Neuron (in vitro differentiated cells): ENCODE measurements around the gene RPRML.

Experiments
- H2AFZ ChIP-seq: one replicate; pipeline ENCODE4 v1.6.1; 2013; ENCODE audit warnings: low read depth, mild to moderate bottlenecking, inconsistent platforms, low read length, moderate library complexity
- H3K27me3 ChIP-seq: one replicate; pipeline ENCODE4 v1.6.1; 2013; ENCODE audit warnings: low read length; ENCODE audit not compliant: insufficient read depth
- H3K36me3 ChIP-seq: one replicate; pipeline ENCODE4 v1.6.1; 2013; ENCODE audit warnings: low read length; ENCODE audit not compliant: insufficient read depth
- H3K4me1 ChIP-seq: one replicate; pipeline ENCODE4 v1.6.1; 2013; ENCODE audit warnings: low read length; ENCODE audit not compliant: insufficient read depth
- H3K4me3 ChIP-seq: 2 replicates; pipeline ENCODE4 v1.5.1; 2013; ENCODE audit warnings: mild to moderate bottlenecking, low read length, moderate library complexity
- H3K9me3 ChIP-seq: one replicate; pipeline ENCODE4 v1.6.1; 2013; ENCODE audit warnings: low read length

The RPRML gene

DNA sequence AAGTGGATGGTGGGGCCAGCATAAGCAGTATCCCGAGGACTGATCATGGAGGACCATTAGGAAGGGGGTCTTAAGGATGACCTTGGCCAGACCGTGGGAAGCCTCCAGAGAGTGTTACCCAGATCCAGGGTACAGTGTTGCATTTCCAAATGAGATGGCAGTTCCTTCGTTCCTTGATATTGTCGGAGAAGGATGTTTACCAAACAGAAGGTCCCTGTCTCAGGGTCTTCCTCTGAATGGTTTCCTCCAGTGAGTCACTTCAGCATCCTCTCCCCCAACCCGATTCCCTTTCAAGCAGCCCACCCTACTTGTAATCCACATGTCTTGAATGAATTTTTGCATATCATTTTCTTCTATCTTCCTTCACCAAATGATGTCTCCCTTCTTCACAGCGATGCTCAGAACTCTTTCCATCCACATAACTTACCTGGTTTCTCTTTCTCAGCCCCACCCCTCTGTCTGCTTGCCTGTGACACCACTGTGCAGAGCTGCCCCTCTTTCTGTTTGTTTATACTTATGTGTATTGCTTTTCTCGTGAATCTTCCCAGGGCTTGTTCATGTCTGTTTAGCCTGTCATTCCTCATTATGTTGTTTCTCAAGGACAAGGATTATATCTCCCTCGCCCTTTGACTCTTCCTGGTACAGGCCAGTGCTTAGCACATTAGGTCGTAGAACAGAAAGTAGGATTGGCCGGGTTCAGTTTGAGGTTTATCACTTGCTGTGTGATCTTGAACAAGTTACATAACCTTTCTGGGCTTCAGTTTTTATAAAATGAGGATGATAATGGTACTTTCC, 50.4 kb downstream of the RPRML start:
- H3K4me1 ChIP-seq: peaks cover 39% of the 10 kb centered on the region
- peaks cover 28% of the 10 kb centered on the region for H3K36me3 ChIP-seq
- H3K9me3 ChIP-seq: no peaks in the 10 kb centered on the region
- no peaks in the 10 kb centered on the region for H3K27me3 ChIP-seq
- H3K4me3 ChIP-seq: no peak overlapping the region
- no peak overlapping the region for H2AFZ ChIP-seq
